Measurements from ENCODE around the gene SMARCC2. TPM values are rescaled to one million over a fixed set of nuclear protein-coding genes. Genes with fewer than 3 reads are reported as not detected.

Gene SMARCC2
- total and polyA plus RNA-seq, 2 of the 13 experiments (the other 11 are each of a cell fraction or from before 2014, with no cell fraction given), result 21.3 to 24.1 TPM

GRCh38 chr12:56189918-56190694 is 823 bp upstream of the SMARCC2 start (continued):
- TF ChIP-seq ARID4A (CRISPR knock-in tag; IDR thresholded peaks at IDR 0.05; ENCODE audit: borderline replicate concordance) (peak; percentile 75; the same call in 1 of the 2 replicates), ZNF552 (CRISPR knock-in tag; IDR thresholded peaks at IDR 0.05; ENCODE audit: borderline replicate concordance) (no peak), IKZF4 (CRISPR knock-in tag; IDR thresholded peaks at IDR 0.05; ENCODE audit: borderline replicate concordance, low read depth, not compliant biosample characterization) (no peak), FOXC1 (CRISPR knock-in tag; IDR thresholded peaks at IDR 0.05; ENCODE audit: borderline replicate concordance) (peak; percentile 73; the same call in 1 of the 2 replicates), HNF4G (IDR thresholded peaks at IDR 0.05; ENCODE audit: borderline replicate concordance, low read depth, low read length) (no peak; the same call in 1 of the 2 replicates), HNF4G (CRISPR knock-in tag; IDR thresholded peaks at IDR 0.05; ENCODE audit: borderline replicate concordance, low read depth) (0 out of 2 replicates have a peak, but pooled peaks have one; percentile 16), MAX (IDR thresholded peaks at IDR 0.05) (peak; percentile 60), ELF3 (CRISPR knock-in tag; IDR thresholded peaks at IDR 0.05) (peak; percentile 80), ZNF501 (CRISPR knock-in tag; IDR thresholded peaks at IDR 0.05) (peak; percentile 91), ZNF850 (CRISPR knock-in tag; conservative IDR thresholded peaks at IDR 0.05) (no peak), ZNF704 (CRISPR knock-in tag; IDR thresholded peaks at IDR 0.05; ENCODE audit: borderline replicate concordance) (0 out of 2 replicates have a peak, but pooled peaks have one; percentile 51), KDM5A (IDR thresholded peaks at IDR 0.05; ENCODE audit: borderline replicate concordance, low read length) (peak; percentile 67; the same call in 1 of the 2 replicates), ZNF781 (CRISPR knock-in tag; IDR thresholded peaks at IDR 0.05; ENCODE audit: borderline replicate concordance, not compliant biosample characterization) (peak; percentile 90), SOX13 (IDR thresholded peaks at IDR 0.05) (0 out of 2 replicates have a peak, but pooled peaks have one; percentile 32), SOX13 (CRISPR knock-in tag; conservative IDR thresholded peaks at IDR 0.05 in 1 of 2, IDR thresholded peaks at IDR 0.05 in 1 of 2) (peak in 1 of 2 experiments; percentile 50; a peak in 2 of 4 replicates), PREB (CRISPR knock-in tag; IDR thresholded peaks at IDR 0.05) (no peak), U2AF2 (IDR thresholded peaks at IDR 0.05; ENCODE audit: low read depth, low read length) (0 out of 2 replicates have a peak, but pooled peaks have one; percentile 65)
